Astrocyte (in vitro differentiated cells and primary cell): ENCODE results near the gene PCCA.

Experiments used
- EZH2 ChIP-seq: IDR thresholded peaks from 2 replicates; pipeline ENCODE4 v1.6.1; 2012; ENCODE audit warnings: mild to moderate bottlenecking, low read length, inconsistent platforms; ENCODE audit not compliant: insufficient read depth
- TF ChIP-seq, protein P1 (sequence below): IDR thresholded peaks from 2 replicates; pipeline ENCODE4 v1.5.1; 2011; ENCODE audit warnings: low read depth, mild to moderate bottlenecking, inconsistent platforms, low read length, moderate library complexity; ENCODE audit not compliant: insufficient read depth

DNA sequence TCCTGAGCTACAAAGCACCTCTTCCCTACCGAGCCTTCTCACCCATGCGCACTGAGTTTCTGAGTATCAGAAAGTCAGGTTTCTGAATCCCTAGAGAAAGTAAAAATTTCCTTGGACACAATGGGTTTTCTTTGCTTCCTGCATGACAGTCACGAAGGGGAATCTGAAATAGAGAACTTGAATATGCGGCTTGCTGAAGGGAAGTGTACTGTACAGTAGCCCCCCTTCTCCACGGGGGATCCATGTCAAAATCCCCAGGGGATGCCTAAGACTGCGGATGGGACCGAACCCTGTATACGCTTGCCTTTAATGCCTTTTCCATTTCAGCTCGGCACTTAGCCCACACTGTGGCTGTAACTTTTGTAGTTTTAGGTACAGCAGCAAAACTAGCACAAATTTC, 391.8 kb downstream of the PCCA start:
- TF ChIP-seq, protein P1, sequence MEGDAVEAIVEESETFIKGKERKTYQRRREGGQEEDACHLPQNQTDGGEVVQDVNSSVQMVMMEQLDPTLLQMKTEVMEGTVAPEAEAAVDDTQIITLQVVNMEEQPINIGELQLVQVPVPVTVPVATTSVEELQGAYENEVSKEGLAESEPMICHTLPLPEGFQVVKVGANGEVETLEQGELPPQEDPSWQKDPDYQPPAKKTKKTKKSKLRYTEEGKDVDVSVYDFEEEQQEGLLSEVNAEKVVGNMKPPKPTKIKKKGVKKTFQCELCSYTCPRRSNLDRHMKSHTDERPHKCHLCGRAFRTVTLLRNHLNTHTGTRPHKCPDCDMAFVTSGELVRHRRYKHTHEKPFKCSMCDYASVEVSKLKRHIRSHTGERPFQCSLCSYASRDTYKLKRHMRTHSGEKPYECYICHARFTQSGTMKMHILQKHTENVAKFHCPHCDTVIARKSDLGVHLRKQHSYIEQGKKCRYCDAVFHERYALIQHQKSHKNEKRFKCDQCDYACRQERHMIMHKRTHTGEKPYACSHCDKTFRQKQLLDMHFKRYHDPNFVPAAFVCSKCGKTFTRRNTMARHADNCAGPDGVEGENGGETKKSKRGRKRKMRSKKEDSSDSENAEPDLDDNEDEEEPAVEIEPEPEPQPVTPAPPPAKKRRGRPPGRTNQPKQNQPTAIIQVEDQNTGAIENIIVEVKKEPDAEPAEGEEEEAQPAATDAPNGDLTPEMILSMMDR = no peak
- TF ChIP-seq EZH2 = no peak
